Omental fat pad (tissue), 4 donors: ENCODE results near the gene NOP56. TPM values are rescaled to one million over a fixed set of nuclear protein-coding genes. Genes with fewer than 3 reads are reported as not detected.

Source experiments
- ATAC-seq: fragments of 150-250 bp; one replicate; pipeline ENCODE4 v1.9.1; 2016; ENCODE audit warnings: mild to moderate bottlenecking, moderate library complexity; ENCODE audit not compliant: low FRiP score
- DNase-seq: peaks from one replicate; pipeline ENCODE4 v3.0.0-alpha.2; 2019; ENCODE audit warnings: low spot score
- CTCF ChIP-seq, 3 donors: fragments of 450-650 bp; IDR thresholded peaks; one replicate each; pipeline ENCODE4 v1.5.1; 2016 to 2017; ENCODE audit warnings: antibody characterized with exemption in 3 of 3, mild to moderate bottlenecking in 3 of 3, moderate library complexity in 2 of 3
- total RNA-seq, 4 donors: library from RNA; depleted of rRNA; stranded (reverse); fragments of >200 nt; gene quantifications; one replicate each; pipeline ENCODE4 v1.1.0, GENCODE V29; 2016

NOP56 gene
- total RNA-seq, 4 donors from 2014 or later = 77.3 to 463 (median 96.6) TPM

DNA sequence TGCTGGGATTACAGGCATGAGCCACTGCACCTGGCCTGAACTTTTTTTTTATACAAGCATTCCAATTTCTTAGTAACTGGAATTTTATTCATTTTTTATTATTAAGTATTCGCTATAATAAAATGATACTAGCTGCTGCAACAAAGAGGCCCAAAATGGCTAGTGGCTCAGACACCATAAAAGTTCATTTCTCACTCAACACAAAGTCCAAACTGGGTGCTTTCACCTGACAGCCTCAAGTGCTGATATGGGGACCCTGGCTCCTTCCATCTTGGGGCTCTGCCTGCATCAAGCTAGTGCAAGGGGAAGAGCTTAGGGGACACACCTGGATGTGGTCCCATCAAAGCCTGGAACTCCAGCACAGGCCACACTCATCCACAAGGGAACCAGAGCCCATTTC is 12.2 kb upstream of the NOP56 start:
- TF ChIP-seq CTCF (IDR thresholded peaks at IDR 0.05) = no peak
- no peak for ATAC-seq
- no peak for DNase-seq

- no peak for TF ChIP-seq CTCF (IDR thresholded peaks at IDR 0.05)
- ATAC-seq = no peak
These were observed 11.5 kb upstream of the NOP56 start for GRCh38 chr20:2640899-2641298.

GRCh38 chr20:2643708-2644107 is 8.7 kb upstream of the NOP56 start:
- ATAC-seq (no peak), DNase-seq (no peak)
- TF ChIP-seq CTCF (IDR thresholded peaks at IDR 0.05) = no peak

More at GRCh38 chr20:2640899-2641298, 11.5 kb upstream of the NOP56 start:
- no peak for DNase-seq

GRCh38 chr20:2652724-2653555 is 508 bp downstream of the NOP56 start:
- DNase-seq = no peak
- peak; percentile 59 for ATAC-seq
- no peak for TF ChIP-seq CTCF (IDR thresholded peaks at IDR 0.05)

DNA sequence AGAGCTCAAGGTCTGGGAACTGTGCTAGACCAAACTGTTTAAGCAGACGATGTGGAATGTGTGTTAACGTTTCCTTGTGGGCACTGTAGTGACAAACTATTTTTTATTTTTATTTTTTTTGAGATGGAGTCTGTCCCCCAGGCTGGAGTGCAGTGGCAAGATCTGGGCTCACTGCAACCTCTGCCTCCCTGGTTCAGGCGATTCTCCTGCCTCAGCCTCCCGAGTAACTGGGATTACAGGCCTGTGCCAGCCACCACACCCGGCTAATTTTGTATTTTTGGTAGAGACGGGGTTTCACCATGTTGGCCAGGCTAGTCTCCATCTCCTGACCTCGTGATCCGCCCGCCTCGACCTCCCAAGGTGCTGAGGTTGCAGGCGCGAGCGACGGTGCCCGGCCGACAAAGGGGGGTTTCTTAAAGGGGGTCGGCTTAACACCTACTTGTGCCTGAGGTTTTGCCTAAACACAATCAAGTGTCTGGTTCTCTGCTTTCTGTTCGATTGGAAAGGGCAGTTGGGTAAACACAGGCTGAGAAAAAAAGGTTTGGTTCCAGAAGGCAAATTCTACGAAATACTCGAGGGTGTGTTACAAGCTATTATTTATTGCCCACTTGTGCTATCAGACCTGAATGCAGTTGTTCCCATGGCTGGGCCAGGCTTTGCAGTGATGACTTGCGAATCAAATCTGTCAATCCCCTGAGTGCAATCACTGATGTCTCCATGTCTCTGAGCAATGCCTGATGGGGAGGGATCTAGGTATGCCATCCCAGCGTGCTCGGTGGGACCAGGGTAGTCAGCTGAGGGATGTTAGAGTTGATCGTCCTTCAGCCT is 1.3 kb downstream of the NOP56 start:
- no peak for DNase-seq
- no peak for TF ChIP-seq CTCF (IDR thresholded peaks at IDR 0.05)
- ATAC-seq = no peak

DNA sequence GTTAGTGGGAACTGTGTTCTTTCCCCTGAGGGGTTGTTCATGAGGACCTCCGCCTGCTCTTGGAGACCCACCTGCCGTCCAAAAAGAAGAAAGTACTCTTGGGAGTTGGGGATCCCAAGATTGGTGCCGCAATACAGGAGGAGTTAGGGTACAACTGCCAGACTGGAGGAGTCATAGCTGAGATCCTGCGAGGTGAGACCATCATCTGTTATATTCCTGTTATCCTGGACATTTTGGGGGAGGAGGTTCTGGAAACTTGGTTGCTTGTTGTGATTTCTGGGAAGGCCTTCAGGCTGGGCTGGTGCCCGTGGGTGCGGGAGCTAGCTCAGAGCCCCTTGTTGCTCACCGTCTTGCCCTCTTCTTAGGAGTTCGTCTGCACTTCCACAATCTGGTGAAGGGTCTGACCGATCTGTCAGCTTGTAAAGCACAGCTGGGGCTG is 2.0 kb downstream of the NOP56 start:
- no peak for TF ChIP-seq CTCF (IDR thresholded peaks at IDR 0.05)
- ATAC-seq (no peak), DNase-seq (no peak)
